Measurements from ENCODE around the gene DDX10. TPM values are rescaled to one million over a fixed set of nuclear protein-coding genes. Genes with fewer than 3 reads are reported as not detected.

The DDX10 gene
- total and polyA plus RNA-seq, 2 of the 8 experiments (the other 6 are each of a cell fraction or from before 2014, with no cell fraction given) = 49.2 to 52.2 TPM

GRCh38 chr11:108781946-108782345 is 117.1 kb downstream of the DDX10 start:
- no peak overlapping the region for H4K5ac ChIP-seq (ENCODE audit: insufficient read length, low read depth, low read length)
- H3K27me3 ChIP-seq (replicated peaks in 1 of 4; ENCODE audit: control insufficient read depth in 3 of 4, extremely low read depth in 1 of 4, insufficient read depth in 3 of 4, low read length in 3 of 4) = no peaks in the 10 kb centered on the region
- H3K23me2 ChIP-seq (ENCODE audit: low read depth, low read length) = no peaks in the 10 kb centered on the region; the same call in 1 of the 2 replicates
- H3K23ac ChIP-seq (ENCODE audit: insufficient read length) = no peak overlapping the region
- DNase-seq (ENCODE audit: low read depth in 1 of 2, low spot score in 2 of 2) (no peak), FAIRE-seq (no peak)
- H3K9ac ChIP-seq (replicated peaks in 1 of 4; ENCODE audit: extremely low read depth in 1 of 4, low read depth in 3 of 4, low read length in 3 of 4) = no peak overlapping the region
- H3K9me3 ChIP-seq (ENCODE audit: insufficient read depth in 2 of 2, low read depth in 1 of 2, low read length in 1 of 2) = no peaks in the 10 kb centered on the region
- no peak overlapping the region for H3K14ac ChIP-seq (ENCODE audit: insufficient read length)
- CTCF ChIA-PET (ENCODE audit: partially characterized antibody) = interaction anchor here (0.9 to 1.3 kb wide), 3 partner anchors 8 to 80 kb away, joined by 3 to 4 read pairs (median 4); no protein-coding TSS in a partner anchor
- no peak overlapping the region for H4K8ac ChIP-seq (ENCODE audit: extremely low read depth, insufficient read depth, low read length)
- H3K79me2 ChIP-seq (ENCODE audit: control insufficient read depth in 1 of 2, insufficient read depth in 2 of 2, low read length in 2 of 2) = peaks cover 0 to 27% of the 10 kb centered on the region in 2 experiments; a peak in 2 of 4 replicates
- no peak overlapping the region for H3K27ac ChIP-seq (ENCODE audit: low read depth, low read length)
- H3K79me1 ChIP-seq (ENCODE audit: low read depth, low read length) = peaks cover 2% of the 10 kb centered on the region; the same call in 1 of the 2 replicates
- H3K4ac ChIP-seq (replicated peaks; ENCODE audit: insufficient read length, low read depth, low read length) = no peak overlapping the region
- no peak overlapping the region for H2BK20ac ChIP-seq (ENCODE audit: low read length)
- no peak overlapping the region for H3K56ac ChIP-seq (replicated peaks; ENCODE audit: insufficient read length, low read depth, low read length)
- H2BK5ac ChIP-seq (ENCODE audit: low read depth, low read length) = no peak overlapping the region
- no peak overlapping the region for H2AK5ac ChIP-seq (ENCODE audit: low read depth, low read length)
- no peaks in the 10 kb centered on the region for H3K36me3 ChIP-seq (ENCODE audit: control insufficient read depth in 2 of 4, insufficient read depth in 4 of 4, low read length in 3 of 4)
- no peak overlapping the region for H3K4me2 ChIP-seq (ENCODE audit: insufficient read depth in 1 of 2, low read depth in 2 of 2, low read length in 2 of 2)
- no peak overlapping the region for H2BK15ac ChIP-seq (ENCODE audit: low read length)
- H4K20me1 ChIP-seq (replicated peaks in 1 of 2; ENCODE audit: control insufficient read depth in 1 of 2, insufficient read depth in 2 of 2, low read length in 2 of 2) = no peaks in the 10 kb centered on the region
- H4K91ac ChIP-seq (replicated peaks; ENCODE audit: insufficient read length, low read length) = no peak overlapping the region
- no peak overlapping the region for H2AFZ ChIP-seq (ENCODE audit: low read length)
- TF ChIP-seq ASH2L (IDR thresholded peaks at IDR 0.05; ENCODE audit: low read length) (no peak), POLR2AphosphoS5 (IDR thresholded peaks at IDR 0.05; ENCODE audit: low read depth, low read length) (no peak), TAF1 (IDR thresholded peaks at IDR 0.05; ENCODE audit: low read depth, low read length) (no peak), USF2 (IDR thresholded peaks at IDR 0.05; ENCODE audit: low read length) (no peak), PHF8 (conservative IDR thresholded peaks at IDR 0.05; ENCODE audit: low read depth, low read length) (no peak), RNF2 (IDR thresholded peaks at IDR 0.05; ENCODE audit: borderline replicate concordance, low read depth, low read length, missing control alignments, poor library complexity, severe bottlenecking) (no peak), SIRT6 (IDR thresholded peaks at IDR 0.05; ENCODE audit: low read length) (no peak), BRCA1 (IDR thresholded peaks at IDR 0.05; ENCODE audit: low read depth, low read length) (no peak)
- POLR2A ChIA-PET (ENCODE audit: partially characterized antibody) = no interaction called here
- 83% methylated on average over 2 of the region's 2 CpGs; no CpG with 5 or more reads in 1 of the 2 experiments for WGBS, 2 experiments (ENCODE audit: extremely low coverage in 1 of 2, insufficient coverage in 1 of 2, insufficient read length in 1 of 2, insufficient replicate concordance in 2 of 2, low coverage in 1 of 2, low lambda C conversion rate in 2 of 2, missing lambda C conversion rate in 1 of 2)
- H3K4me3 ChIP-seq (ENCODE audit: extremely low read depth in 1 of 4, insufficient read depth in 2 of 4, low read depth in 3 of 4, low read length in 4 of 4) = no peak overlapping the region
- H3K4me1 ChIP-seq (replicated peaks in 1 of 4; ENCODE audit: control insufficient read depth in 3 of 4, insufficient read depth in 4 of 4, low read length in 3 of 4) = peaks cover 0 to under 1% (median 0%) of the 10 kb centered on the region in 4 experiments; a peak in 1 of 7 replicates
- H2BK12ac ChIP-seq (ENCODE audit: low read depth, low read length) = no peak overlapping the region
- H3K18ac ChIP-seq (ENCODE audit: extremely low read depth, low read length) = no peak overlapping the region
- no peak overlapping the region for H2BK120ac ChIP-seq (replicated peaks; ENCODE audit: low read depth, low read length)

Measured in H1 (cell line).